K562 (cell line): ENCODE results near the gene ACY1. TPM values are rescaled to one million over a fixed set of nuclear protein-coding genes. Genes with fewer than 3 reads are reported as not detected.

ENCODE experiments used
- ATAC-seq: fragments of 200-7000 bp; cut with Tn5 transposase; 3 replicates; pipeline ENCODE4 v1.9.1; 2020; ENCODE audit warnings: moderate library complexity
- BruUV-seq: library from RNA; stranded (reverse); fragments of 400-500 nt; replicated peaks from 2 replicates; lab custom pipeline; 2021; lab: Mats Ljungman, UMichigan
- CTCF ChIA-PET: fragments of 300-600 bp; formaldehyde crosslinking; extraction: SDS; loops from one replicate; lab custom pipeline; 2021; ENCODE audit warnings: low intra/inter-chr PET ratio; lab: Yijun Ruan, JAX
- POLR2A ChIA-PET: fragments of 300-600, 350-650 bp; sonication (Branson Sonifier 250); formaldehyde crosslinking; extraction: SDS; loops from one replicate; lab custom pipeline; 2021; ENCODE audit warnings: antibody characterized with exemption, inconsistent platforms; lab: Yijun Ruan, JAX
- DNase-seq, 4 experiments: peaks; one replicate each; pipeline versions ENCODE4 v3.0.0 to v3.0.0-alpha.2; 2011 to 2018; ENCODE audit warnings: low spot score in 3 of 4, mixed read lengths in 3 of 4; ENCODE audit errors: extremely low read depth in 1 of 4
- FAIRE-seq: peaks from 2 replicates; lab custom pipeline; 2011; peaks lifted over from hg19 to GRCh38; lab: Jason Lieb, UNC
- H2AFZ ChIP-seq: 2 replicates; pipeline ENCODE4 v1.6.0; 2011; ENCODE audit warnings: low read depth, low read length, control low read depth, inconsistent platforms
- H3K27ac ChIP-seq: fragments of 200-600 bp; 3 replicates; pipeline ENCODE4 v1.8.0; 2011; ENCODE audit warnings: low read depth, mild to moderate bottlenecking, control low read depth, inconsistent platforms, low read length, moderate library complexity, mixed read lengths; ENCODE audit errors: extremely low read depth
- H3K27me3 ChIP-seq, 2 experiments: fragments of 300-600 bp in 1 of 2; 2 replicates in 1 of 2; 3 replicates in 1 of 2; pipeline versions ENCODE4 v1.6.0 to v1.8.0; 2011; ENCODE audit warnings: inconsistent platforms in 2 of 2, low read length in 2 of 2, mild to moderate bottlenecking in 1 of 2, mixed read lengths in 1 of 2, moderate library complexity in 1 of 2; ENCODE audit not compliant: control insufficient read depth in 2 of 2, insufficient read depth in 2 of 2
- H3K36me3 ChIP-seq: fragments of 300-600 bp; 3 replicates; pipeline ENCODE4 v1.8.0; 2011; ENCODE audit warnings: mild to moderate bottlenecking, low read length, inconsistent platforms; ENCODE audit not compliant: control insufficient read depth, insufficient read depth
- H3K4me1 ChIP-seq, 2 experiments: fragments of 200-600 bp in 1 of 2; replicated peaks in 1 of 2; 2 replicates in 1 of 2; 3 replicates in 1 of 2; pipeline versions ENCODE4 v1.5.1 to v1.8.0; 2011; ENCODE audit warnings: inconsistent platforms in 2 of 2, low read length in 2 of 2, mild to moderate bottlenecking in 1 of 2, mixed read lengths in 1 of 2, moderate library complexity in 1 of 2; ENCODE audit not compliant: control insufficient read depth in 2 of 2, insufficient read depth in 2 of 2
- H3K4me2 ChIP-seq: 2 replicates; pipeline ENCODE4 v1.6.1; 2011; ENCODE audit warnings: low read length, control low read depth, inconsistent platforms, mixed read lengths; ENCODE audit not compliant: insufficient read depth
- H3K4me3 ChIP-seq: fragments of 200-600 bp; sonication (generic), shearing (Covaris generic); 2 replicates; pipeline ENCODE4 v1.5.1; 2016; ENCODE audit warnings: control low read depth, inconsistent platforms
- H3K79me2 ChIP-seq: fragments of 200-600 bp; 3 replicates; pipeline ENCODE4 v1.8.0; 2011; ENCODE audit warnings: low read length, inconsistent platforms; ENCODE audit not compliant: control insufficient read depth, insufficient read depth
- H3K9ac ChIP-seq, 2 experiments: 2 replicates each; pipeline versions ENCODE4 v1.6.0 to v1.6.1; 2011; ENCODE audit warnings: low read depth in 2 of 2, low read length in 2 of 2, control low read depth in 1 of 2, inconsistent platforms in 1 of 2, mild to moderate bottlenecking in 1 of 2, mixed read lengths in 1 of 2; ENCODE audit not compliant: insufficient read depth in 1 of 2
- H3K9me1 ChIP-seq: one replicate; pipeline ENCODE4 v1.6.0; 2011; ENCODE audit warnings: inconsistent platforms, mild to moderate bottlenecking, low read length, moderate library complexity; ENCODE audit not compliant: control insufficient read depth, insufficient read depth
- H3K9me3 ChIP-seq: replicated peaks from 2 replicates; pipeline ENCODE4 v1.5.1; 2011; ENCODE audit warnings: low read depth, low read length, inconsistent platforms; ENCODE audit not compliant: control insufficient read depth, insufficient read depth
- H4K20me1 ChIP-seq: replicated peaks from 2 replicates; pipeline ENCODE4 v1.6.1; 2011; ENCODE audit warnings: low read length, inconsistent platforms, mixed read lengths; ENCODE audit not compliant: control insufficient read depth, insufficient read depth
- ARID1B ChIP-seq: fragments of 450-650 bp; IDR thresholded peaks from 2 replicates; pipeline ENCODE4 v1.6.1; 2016; ENCODE audit warnings: antibody characterized with exemption, mild to moderate bottlenecking, inconsistent platforms
- BCL6 ChIP-seq: fragments of 250-450 bp; sonication (Bioruptor Pico); IDR thresholded peaks from 2 replicates; pipeline ENCODE4 v1.4.0; 2020
- BRD4 ChIP-seq: fragments of 200-600 bp; sonication (generic); IDR thresholded peaks from 2 replicates; pipeline ENCODE4 v1.6.1; 2017; ENCODE audit warnings: inconsistent platforms
- CBFA2T3 ChIP-seq: fragments of 450-650 bp; IDR thresholded peaks from 2 replicates; pipeline ENCODE4 v1.6.1; 2017
- DMBX1 ChIP-seq: fragments of 250-450 bp; sonication (Bioruptor Pico); IDR thresholded peaks from 2 replicates; pipeline ENCODE4 v1.8.0; 2022; ENCODE audit warnings: inconsistent platforms, mild to moderate bottlenecking, moderate library complexity, borderline replicate concordance
- ETV6 ChIP-seq, 3 experiments: fragments of 150-350 bp in 1 of 3; sonication (generic) in 1 of 3; formaldehyde crosslinking in 1 of 3; IDR thresholded peaks; 2 replicates each; pipeline versions ENCODE4 v1.6.1 to v1.8.0; 2014 to 2022; ENCODE audit warnings: borderline replicate concordance in 2 of 3, low read depth in 2 of 3, antibody characterized with exemption in 1 of 3, low read length in 1 of 3, mild to moderate bottlenecking in 1 of 3, missing genetic modification reagents in 1 of 3
- GATAD2B ChIP-seq: fragments of 450-650 bp; IDR thresholded peaks from 2 replicates; pipeline ENCODE4 v1.6.1; 2017; ENCODE audit warnings: mild to moderate bottlenecking, borderline replicate concordance
- IRF2 ChIP-seq: sonication (generic); formaldehyde crosslinking; IDR thresholded peaks from 2 replicates; pipeline ENCODE4 v1.8.1; 2022; ENCODE audit warnings: mild to moderate bottlenecking, missing genetic modification reagents
- KLF1 ChIP-seq: fragments of 450-650 bp; IDR thresholded peaks from 2 replicates; pipeline ENCODE4 v1.6.1; 2016; ENCODE audit warnings: missing genetic modification characterization, missing compliant biosample characterization
- MAFF ChIP-seq: IDR thresholded peaks from 2 replicates; pipeline ENCODE4 v1.6.1; 2012; ENCODE audit warnings: low read length, improper control_type of control experiment
- NCOR1 ChIP-seq: fragments of 450-650 bp; IDR thresholded peaks from 2 replicates; pipeline ENCODE4 v1.6.1; 2016; ENCODE audit warnings: mild to moderate bottlenecking, moderate library complexity
- NR3C1 ChIP-seq: sonication (generic); formaldehyde crosslinking; IDR thresholded peaks from 2 replicates; pipeline ENCODE4 v1.8.1; 2022; ENCODE audit warnings: missing genetic modification reagents
- POLR2AphosphoS5 ChIP-seq: IDR thresholded peaks from 2 replicates; pipeline ENCODE4 v1.6.1; 2011; ENCODE audit warnings: mild to moderate bottlenecking, low read depth, low read length, moderate library complexity; ENCODE audit not compliant: control insufficient read depth, insufficient read depth
- PRPF4 ChIP-seq: fragments of 200-400 bp; formaldehyde crosslinking; IDR thresholded peaks from one replicate; pipeline ENCODE4 v1.6.1; 2017; ENCODE audit warnings: low read length, low read depth, mild to moderate bottlenecking; ENCODE audit not compliant: insufficient read depth, poor library complexity, severe bottlenecking
- RBFOX2 ChIP-seq: fragments of 200-400 bp; formaldehyde crosslinking; IDR thresholded peaks from 2 replicates; pipeline ENCODE4 v1.6.1; 2017; ENCODE audit warnings: low read depth, mild to moderate bottlenecking, low read length, moderate library complexity
- RFX5 ChIP-seq: IDR thresholded peaks from 2 replicates; pipeline ENCODE4 v1.6.1; 2011; ENCODE audit warnings: low read depth, mild to moderate bottlenecking, improper control_type of control experiment, low read length
- TAF15 ChIP-seq: fragments of 200-400 bp; formaldehyde crosslinking; IDR thresholded peaks from 2 replicates; pipeline ENCODE4 v1.6.1; 2017; ENCODE audit warnings: mild to moderate bottlenecking, low read depth, low read length, moderate library complexity
- TAL1 ChIP-seq: fragments of 450-650 bp; IDR thresholded peaks from 2 replicates; pipeline ENCODE4 v1.6.1; 2016; ENCODE audit warnings: mild to moderate bottlenecking
- TEAD1 ChIP-seq, 2 experiments: fragments of 450-650 bp in 1 of 2; sonication (generic) in 1 of 2; formaldehyde crosslinking; IDR thresholded peaks; 2 replicates each; pipeline versions ENCODE4 v1.4.0 to v1.8.0; 2020 to 2022; ENCODE audit warnings: mild to moderate bottlenecking in 2 of 2, missing genetic modification reagents in 1 of 2
- TEAD4 ChIP-seq, 2 experiments: sonication (generic) in 1 of 2; formaldehyde crosslinking in 1 of 2; IDR thresholded peaks; 2 replicates each; pipeline versions ENCODE4 v1.6.1 to v1.8.0; 2012 to 2022; ENCODE audit warnings: borderline replicate concordance in 1 of 2, inconsistent platforms in 1 of 2, low read length in 1 of 2, mild to moderate bottlenecking in 1 of 2, missing genetic modification reagents in 1 of 2
- WGBS: fragments of 100-300 bp; shearing (Covaris generic); methylation state at CpG from one replicate; pipeline ENCODE4 v1.1.6; 2016; ENCODE audit warnings: low coverage, mixed read lengths; ENCODE audit not compliant: insufficient coverage; ENCODE audit errors: missing lambda C conversion rate; 5-methylcytosine and 5-hydroxymethylcytosine counted together
- in situ Hi-C: fragments of 300-500 bp; cut with MboI; formaldehyde crosslinking; loops from 4 replicates; pipeline ENCODE4 v1.15.0; 2018; ENCODE audit warnings: inconsistent platforms, mixed read lengths
- intact Hi-C: fragments of 100-400 bp; cut with micrococcal nuclease; formaldehyde crosslinking; loops from 2 replicates; pipeline ENCODE4 v1.14.2; 2022
- polyA plus RNA-seq, 8 experiments: library from polyadenylated mRNA; depleted of rRNA in 4 of 8; stranded (reverse) in 5 of 8; unstranded in 3 of 8; fragments of >200 nt; fragmentation: Nextera tagmentation in 2 of 8; fragmentation: Illumina TruSeq in 1 of 8; extraction: Ambion mirVana in 2 of 8; extraction: Trizol in 1 of 8; gene quantifications; 2 replicates each; pipeline versions ENCODE4 v1.2.1 to v1.2.3, GENCODE V29; 2011 to 2014; ENCODE audit warnings: inconsistent platforms in 1 of 8, missing spikeins in 1 of 8
- total RNA-seq, 7 experiments: library from RNA; depleted of rRNA in 6 of 7; stranded (reverse); fragments of >200 nt in 6 of 7; fragmentation: Illumina TruSeq in 2 of 7; extraction: Trizol in 2 of 7; gene quantifications; 2 replicates each; pipeline versions ENCODE4 v1.2.1 to v1.2.3, GENCODE V29; 2011 to 2021; ENCODE audit warnings: low replicate concordance in 1 of 7
- TF ChIP-seq, protein P1 (sequence below): fragments of 250-450 bp; sonication (Bioruptor Pico); IDR thresholded peaks from 2 replicates; pipeline ENCODE4 v1.4.0; 2020; ENCODE audit warnings: mild to moderate bottlenecking
- TF ChIP-seq, protein P2 (sequence below): fragments of 250-450 bp; sonication (Bioruptor Pico); IDR thresholded peaks from 2 replicates; pipeline ENCODE4 v1.4.0; 2020

Gene ACY1
- total and polyA plus RNA-seq, 9 of the 15 experiments (the other 6 are each of a cell fraction or from before 2014, with no cell fraction given): 70.7 to 195 (median 123) TPM

DNA sequence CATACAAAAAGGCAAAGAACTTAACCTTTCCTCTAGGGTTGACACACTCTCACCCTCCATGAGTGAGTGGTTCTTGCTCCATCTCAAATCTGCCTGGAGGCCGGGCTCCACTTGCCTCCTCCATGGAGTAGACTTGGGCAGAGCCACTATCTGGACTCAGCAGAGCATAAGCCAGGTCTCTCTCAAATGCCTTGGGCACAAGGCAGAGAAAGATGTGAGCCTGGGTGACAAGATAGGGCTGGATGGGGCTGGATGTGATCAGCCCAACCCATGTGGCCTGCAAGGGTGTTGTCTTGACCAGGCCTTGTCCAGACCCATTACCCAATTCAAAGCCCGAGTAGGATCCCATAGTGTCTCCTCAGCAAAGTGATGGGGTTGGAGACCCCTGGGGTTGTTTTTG lies 16.5 kb downstream of the ACY1 start:
- no peak; the same call in 2 of the 3 replicates for ATAC-seq
- Histone ChIP-seq H3K36me3 (peaks cover 6% of the 10 kb centered on the region), H3K9me3 (no peaks in the 10 kb centered on the region), H2AFZ (no peak overlapping the region), H4K20me1 (no peaks in the 10 kb centered on the region; the same call in 1 of the 2 replicates), H3K9ac (peak overlapping the region in 1 of 2 experiments; percentile 78; a peak in 1 of 4 replicates), H3K27ac (no peak overlapping the region), H3K9me1 (no peaks in the 10 kb centered on the region), H3K4me2 (no peak overlapping the region), H3K4me3 (no peak overlapping the region), H3K79me2 (peaks cover 10% of the 10 kb centered on the region), H3K27me3 (no peaks in the 10 kb centered on the region), H3K4me1 (peaks cover 17 to 30% of the 10 kb centered on the region in 2 experiments; a peak in 4 of 5 replicates)
- intact Hi-C loops: loop anchor here (5.0 kb wide), 5 partner anchors 52 to 447 kb away; partner anchors contain the start of genes GLYCTK and SEMA3G
- peak; percentile 49 for FAIRE-seq
- ChIA-PET POLR2A (no interaction called here), CTCF (interaction anchor here (5.3 kb wide), 1 partner anchor 144 kb away, joined by 36 read pairs; no protein-coding TSS in a partner anchor)
- peak; percentile 43 to 67 (median 60) for DNase-seq
- 18% methylated on average over 2 of the region's 2 CpGs for WGBS
- in situ Hi-C loops: loop anchor here (5.0 to 25.0 kb wide), 2 partner anchors 127 to 387 kb away; no protein-coding TSS in a partner anchor
- no TSS peak for BruUV-seq
- TF ChIP-seq ETV6 (IDR thresholded peaks at IDR 0.05; ENCODE audit: borderline replicate concordance in 1 of 2, low read depth in 2 of 2, low read length in 1 of 2) (no peak), ETV6 (CRISPR knock-in tag; IDR thresholded peaks at IDR 0.05; ENCODE audit: borderline replicate concordance) (no peak), TAL1 (peak; percentile 68; the same call in 1 of the 2 replicates), NR3C1 (CRISPR knock-in tag) (no peak), MAFF (no peak), BRD4 (no peak), RBFOX2 (no peak), GATAD2B (no peak), TEAD4 (IDR thresholded peaks at IDR 0.05; ENCODE audit: low read length) (peak; percentile 63; the same call in 1 of the 2 replicates), TEAD4 (CRISPR knock-in tag; IDR thresholded peaks at IDR 0.05; ENCODE audit: borderline replicate concordance) (no peak), DMBX1 (CRISPR knock-in tag) (no peak), ARID1B (peak; percentile 49), NCOR1 (peak; percentile 76), PRPF4 (no peak), TAF15 (no peak), CBFA2T3 (peak; percentile 89), TEAD1 (CRISPR knock-in tag; IDR thresholded peaks at IDR 0.05) (no peak), KLF1 (tag) (no peak), BCL6 (CRISPR knock-in tag) (no peak), POLR2AphosphoS5 (peak; percentile 57; the same call in 1 of the 2 replicates), RFX5 (no peak), IRF2 (CRISPR knock-in tag) (no peak)
- TF ChIP-seq, protein P1, sequence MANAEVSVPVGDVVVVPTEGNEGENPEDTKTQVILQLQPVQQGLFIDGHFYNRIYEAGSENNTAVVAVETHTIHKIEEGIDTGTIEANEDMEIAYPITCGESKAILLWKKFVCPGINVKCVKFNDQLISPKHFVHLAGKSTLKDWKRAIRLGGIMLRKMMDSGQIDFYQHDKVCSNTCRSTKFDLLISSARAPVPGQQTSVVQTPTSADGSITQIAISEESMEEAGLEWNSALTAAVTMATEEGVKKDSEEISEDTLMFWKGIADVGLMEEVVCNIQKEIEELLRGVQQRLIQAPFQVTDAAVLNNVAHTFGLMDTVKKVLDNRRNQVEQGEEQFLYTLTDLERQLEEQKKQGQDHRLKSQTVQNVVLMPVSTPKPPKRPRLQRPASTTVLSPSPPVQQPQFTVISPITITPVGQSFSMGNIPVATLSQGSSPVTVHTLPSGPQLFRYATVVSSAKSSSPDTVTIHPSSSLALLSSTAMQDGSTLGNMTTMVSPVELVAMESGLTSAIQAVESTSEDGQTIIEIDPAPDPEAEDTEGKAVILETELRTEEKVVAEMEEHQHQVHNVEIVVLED (CRISPR knock-in tag): no peak
- TF ChIP-seq, protein P2, sequence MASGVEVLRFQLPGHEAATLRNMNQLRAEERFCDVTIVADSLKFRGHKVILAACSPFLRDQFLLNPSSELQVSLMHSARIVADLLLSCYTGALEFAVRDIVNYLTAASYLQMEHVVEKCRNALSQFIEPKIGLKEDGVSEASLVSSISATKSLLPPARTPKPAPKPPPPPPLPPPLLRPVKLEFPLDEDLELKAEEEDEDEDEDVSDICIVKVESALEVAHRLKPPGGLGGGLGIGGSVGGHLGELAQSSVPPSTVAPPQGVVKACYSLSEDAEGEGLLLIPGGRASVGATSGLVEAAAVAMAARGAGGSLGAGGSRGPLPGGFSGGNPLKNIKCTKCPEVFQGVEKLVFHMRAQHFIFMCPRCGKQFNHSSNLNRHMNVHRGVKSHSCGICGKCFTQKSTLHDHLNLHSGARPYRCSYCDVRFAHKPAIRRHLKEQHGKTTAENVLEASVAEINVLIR (CRISPR knock-in tag): no peak
